ENCODE measurements around the gene MPEG1.

MPEG1 gene

GRCh38 chr11:59218893-59219292 is 6.2 kb upstream of the MPEG1 start:
- no peak for DNase-seq (ENCODE audit: low read depth in 2 of 2)

GRCh38 chr11:59218319-59218718 is 5.6 kb upstream of the MPEG1 start:
- DNase-seq (ENCODE audit: low read depth in 2 of 2), result no peak

- no peak for DNase-seq (ENCODE audit: low read depth in 2 of 2)
Observed at GRCh38 chr11:59216641-59217564, 4.2 kb upstream of the MPEG1 start.

GRCh38 chr11:59214141-59214893 is 1.6 kb upstream of the MPEG1 start:
- DNase-seq (ENCODE audit: low read depth in 2 of 2), result no peak

DNA sequence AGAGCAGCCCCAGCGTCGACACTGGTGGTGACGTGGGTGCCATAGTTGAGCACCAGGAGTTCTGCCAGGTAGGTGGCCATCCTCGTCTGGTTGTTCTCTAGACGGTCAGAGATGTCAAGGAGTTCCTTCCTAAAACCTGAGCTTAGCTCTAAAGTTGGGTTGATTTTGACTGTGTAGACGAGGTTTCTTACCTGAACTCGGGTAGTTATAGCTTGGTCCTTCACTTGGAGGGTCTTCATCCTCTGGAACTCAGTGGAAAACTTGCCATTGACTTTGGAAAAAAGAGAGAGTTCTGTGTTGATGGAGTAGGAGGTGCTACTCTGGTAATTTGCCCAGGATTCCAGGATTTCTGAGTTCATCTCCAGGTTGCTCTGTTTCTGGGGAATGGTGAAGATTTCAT is 505 bp downstream of the MPEG1 start:
- DNase-seq (ENCODE audit: low read depth in 2 of 2), result no peak

DNA sequence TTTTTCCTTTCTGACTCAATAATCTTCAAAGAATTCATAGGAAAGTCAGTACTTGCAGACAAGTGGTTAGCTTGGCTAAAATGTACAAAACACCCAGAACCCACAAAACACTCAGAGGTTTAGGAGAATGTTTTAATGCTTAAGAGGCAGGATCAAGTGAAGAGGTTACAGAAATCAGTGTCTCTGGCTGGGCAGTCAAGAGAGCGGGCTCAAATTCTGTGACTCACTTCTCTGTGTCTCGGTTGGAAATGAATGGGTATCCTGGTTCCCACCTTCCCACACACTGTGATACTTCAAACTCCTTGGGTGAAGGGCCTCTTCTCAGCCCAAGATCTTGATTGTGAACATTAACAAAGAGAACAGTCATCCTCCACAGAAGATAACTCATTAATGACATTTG is 3.8 kb downstream of the MPEG1 start:
- no peak for DNase-seq (ENCODE audit: low read depth in 2 of 2)

DNA sequence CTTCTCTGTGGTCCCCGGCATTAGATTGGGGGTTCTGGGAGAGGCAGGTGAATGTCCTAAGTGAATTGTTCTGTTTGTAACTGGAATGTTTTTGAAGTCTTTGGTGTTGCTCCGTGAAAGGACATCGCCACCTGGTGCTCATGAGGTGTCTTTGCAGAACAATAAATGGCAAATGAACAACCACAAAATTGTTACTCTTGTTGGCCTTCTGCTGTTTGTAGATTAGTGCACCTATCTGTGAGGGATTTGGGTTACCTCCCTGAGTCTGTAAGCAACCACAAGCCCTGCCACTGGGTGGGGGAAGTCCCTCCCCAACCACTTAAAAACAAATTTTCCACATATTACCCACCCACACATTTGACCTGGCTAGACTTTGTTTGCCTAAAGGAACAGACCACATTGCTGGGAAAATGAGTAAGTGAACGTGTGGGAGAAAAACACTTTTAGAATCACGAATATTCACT is 4.7 kb downstream of the MPEG1 start:
- peak in 1 of 2 donors; percentile 12 for DNase-seq (ENCODE audit: low read depth in 2 of 2)

- no peak for DNase-seq (ENCODE audit: low read depth in 2 of 2)
Observed at GRCh38 chr11:59206635-59207034, 6.1 kb downstream of the MPEG1 start.

GRCh38 chr11:59205648-59206047 is 7.1 kb downstream of the MPEG1 start:
- DNase-seq (ENCODE audit: low read depth in 2 of 2), result no peak

GRCh38 chr11:59204746-59205145 is 8.0 kb downstream of the MPEG1 start:
- no peak for DNase-seq (ENCODE audit: low read depth in 2 of 2)

GRCh38 chr11:59201353-59201752 is 11.4 kb downstream of the MPEG1 start:
- no peak for DNase-seq (ENCODE audit: low read depth in 2 of 2)

GRCh38 chr11:59200423-59200746 is 12.3 kb downstream of the MPEG1 start:
- no peak for DNase-seq (ENCODE audit: low read depth in 2 of 2)

- peak; percentile 16 to 19 for DNase-seq (ENCODE audit: low read depth in 2 of 2)
Observed at GRCh38 chr11:59199546-59200422, 12.9 kb downstream of the MPEG1 start.

GRCh38 chr11:59198726-59199125 is 14.0 kb downstream of the MPEG1 start:
- DNase-seq (ENCODE audit: low read depth in 2 of 2), result no peak

DNA sequence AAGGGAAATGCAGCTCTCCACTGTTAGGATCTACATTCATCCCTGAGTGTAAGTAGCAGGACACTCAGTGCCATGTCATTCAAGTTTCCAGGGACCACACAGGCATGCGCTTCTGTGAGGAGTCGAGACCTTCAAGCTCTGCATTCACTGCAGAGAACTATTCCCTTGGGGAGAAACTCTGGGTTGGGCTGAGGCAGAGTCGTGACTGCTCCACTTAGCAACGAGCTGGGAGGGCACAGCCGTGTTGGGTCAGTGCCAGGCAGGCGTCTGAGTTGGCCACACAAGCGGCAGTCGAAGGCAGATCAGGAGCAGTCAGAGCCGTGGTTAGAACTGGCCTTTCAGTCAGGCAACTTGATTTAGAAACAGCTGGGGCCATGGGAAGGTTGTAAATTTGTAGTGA is 14.7 kb downstream of the MPEG1 start:
- no peak for DNase-seq (ENCODE audit: low read depth in 2 of 2)

DNA sequence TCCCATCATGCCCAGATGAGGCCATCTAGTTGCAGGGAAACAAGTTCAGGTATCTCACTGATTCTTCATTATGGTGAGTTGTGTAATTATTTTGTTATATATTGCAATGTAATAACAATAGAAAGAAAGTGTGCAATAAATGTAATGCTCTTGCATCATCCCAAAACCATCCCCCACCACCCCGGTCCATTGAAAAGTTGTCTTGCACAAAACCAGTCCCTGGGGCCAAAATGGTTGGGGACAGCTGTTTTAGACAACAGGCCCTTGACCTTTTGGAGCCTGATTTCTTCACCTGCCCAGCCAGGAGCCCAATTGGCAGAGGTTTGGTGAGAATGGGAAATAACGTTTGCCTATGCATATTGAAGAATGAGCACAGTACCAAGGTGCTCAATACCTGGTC is 15.9 kb downstream of the MPEG1 start:
- no peak for DNase-seq (ENCODE audit: low read depth in 2 of 2)

GRCh38 chr11:59195586-59195985 is 17.1 kb downstream of the MPEG1 start:
- DNase-seq (ENCODE audit: low read depth in 2 of 2), result no peak

- DNase-seq (ENCODE audit: low read depth in 2 of 2), result no peak
Observed at GRCh38 chr11:59193587-59194130, 19.1 kb downstream of the MPEG1 start.

DNA sequence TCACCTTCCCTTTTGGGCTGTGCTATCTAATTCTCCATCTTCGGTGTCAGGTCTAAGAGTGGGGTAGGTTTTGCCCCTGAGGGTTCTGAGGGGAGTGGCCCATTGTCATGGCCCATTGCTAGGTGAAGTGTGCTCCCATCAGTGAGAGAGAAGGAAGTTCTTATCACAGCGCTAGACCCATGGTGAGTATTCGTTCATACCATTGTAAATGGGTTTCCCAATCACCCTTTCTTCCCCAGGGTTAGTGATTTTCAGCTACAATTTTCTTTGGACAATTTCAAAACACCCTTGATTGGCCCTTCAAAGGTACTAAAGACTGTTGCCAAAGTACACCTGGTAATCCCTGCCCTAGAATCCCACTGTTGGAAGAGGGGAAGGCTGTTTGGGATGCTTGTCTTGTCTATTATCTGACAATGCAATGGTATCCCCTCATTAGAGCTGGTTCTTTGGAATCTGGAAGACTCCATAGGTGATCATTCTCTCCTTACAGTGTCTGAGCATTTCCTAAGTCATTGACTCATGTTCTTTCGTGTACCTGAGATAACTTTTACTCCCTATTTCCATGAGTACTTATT is 20.2 kb downstream of the MPEG1 start:
- DNase-seq (ENCODE audit: low read depth in 2 of 2), result no peak

- DNase-seq (ENCODE audit: low read depth in 2 of 2), result no peak
Observed at GRCh38 chr11:59191890-59192289, 20.8 kb downstream of the MPEG1 start.

- DNase-seq (ENCODE audit: low read depth in 2 of 2), result no peak
Observed at GRCh38 chr11:59191095-59191494, 21.6 kb downstream of the MPEG1 start.
